SH-SY5Y (cell line): Measurements from ENCODE around the gene RSPH1.

Experiments used
- GATA2 ChIP-seq: IDR thresholded peaks from 2 replicates; pipeline ENCODE4 v1.6.1; 2011; ENCODE audit warnings: mild to moderate bottlenecking, low read depth, low read length
- GATA3 ChIP-seq: IDR thresholded peaks from 2 replicates; pipeline ENCODE4 v1.6.1; 2011; ENCODE audit warnings: low read depth, mild to moderate bottlenecking, low read length, moderate library complexity

GRCh38 chr21:42520628-42521253 lies 24.7 kb upstream of the RSPH1 start:
- TF ChIP-seq GATA3 (no peak), GATA2 (no peak)
